ENCODE results near the gene NDUFB2. TPM values are rescaled to one million over a fixed set of nuclear protein-coding genes. Genes with fewer than 3 reads are reported as not detected.
"Not testable (repeated sequence)": the region's sequence is repeated elsewhere in the genome, so short reads cannot be mapped to it uniquely, and the experiment has no call there.

NDUFB2 gene
- polyA plus RNA-seq, 4 donors, result 171 to 779 (median 479) TPM

- no peak for FAIRE-seq
These were observed 41.8 kb upstream of the NDUFB2 start for GRCh38 chr7:140654661-140655060.

DNA sequence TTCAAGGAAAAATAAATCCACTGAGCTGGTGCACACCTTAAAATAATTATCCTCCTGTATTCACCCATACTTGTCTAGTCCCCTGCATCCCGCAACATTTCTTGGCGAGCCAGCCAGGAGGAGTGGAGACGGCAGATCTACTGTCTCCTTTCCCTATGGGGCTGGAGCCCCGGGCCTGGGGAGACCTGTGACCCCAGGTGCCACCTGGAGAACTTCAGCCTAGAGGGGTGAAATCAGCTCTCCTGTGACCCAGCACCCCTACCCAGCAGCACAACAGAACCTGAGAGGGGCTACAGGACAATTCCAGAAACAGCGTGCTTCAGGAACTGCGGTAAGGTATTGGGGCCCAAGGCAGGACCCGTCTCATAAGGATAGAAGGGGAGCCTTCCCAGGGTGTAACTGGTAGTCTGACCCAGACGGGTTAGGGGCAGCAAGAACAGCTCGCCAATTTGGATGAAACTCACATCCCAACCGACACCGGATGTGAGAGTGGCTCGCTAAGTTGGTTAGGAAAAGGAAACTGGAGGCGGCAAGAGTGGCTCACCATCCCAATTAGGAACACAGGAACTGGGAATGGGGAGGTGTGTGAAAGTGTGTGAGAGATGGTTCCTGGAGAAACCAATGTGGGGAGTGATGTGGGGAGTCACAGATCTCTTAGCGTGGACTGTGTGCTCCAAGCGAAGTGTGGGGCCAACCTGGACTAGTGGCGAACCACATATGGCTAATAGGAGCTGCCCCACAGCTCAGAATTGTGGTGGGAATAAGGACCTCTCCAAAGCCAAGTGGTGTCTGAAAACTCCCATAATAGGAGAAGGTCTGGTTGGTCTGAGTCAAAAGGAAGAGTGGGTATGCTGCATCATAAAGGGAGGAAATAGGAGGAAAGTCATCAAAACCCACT, 40.7 kb upstream of the NDUFB2 start:
- Histone ChIP-seq H3K27me3 (ENCODE audit: control insufficient read depth in 3 of 3, insufficient read depth in 3 of 3, low read length in 3 of 3) (no peaks in the 10 kb centered on the region), H3K9me3 (ENCODE audit: control insufficient read depth in 2 of 2, insufficient read depth in 1 of 2, low read depth in 1 of 2, low read length in 1 of 2) (no peaks in the 10 kb centered on the region), H3K36me3 (ENCODE audit: control insufficient read depth in 3 of 3, insufficient read depth in 2 of 3, low read depth in 1 of 3, low read length in 3 of 3) (no peaks in the 10 kb centered on the region), H3K27ac (ENCODE audit: low read depth in 1 of 3, low read length in 2 of 3) (no peak overlapping the region), H3K4me1 (ENCODE audit: control insufficient read depth in 3 of 3, insufficient read depth in 2 of 3, low read depth in 1 of 3, low read length in 2 of 3) (peaks cover 0 to 6% (median 0%) of the 10 kb centered on the region in 3 donors), H3K4me3 (ENCODE audit: low read depth in 1 of 3, low read length in 3 of 3) (no peak overlapping the region)
- 89 to 92% (median 90%) methylated on average over 16 of the region's 16 CpGs for WGBS, 3 donors
- FAIRE-seq, result no peak
- no peak for DNase-seq

More at GRCh38 chr7:140654661-140655060, 41.8 kb upstream of the NDUFB2 start:
- no peak for DNase-seq
- WGBS, 3 donors, result 94 to 100% (median 95%) methylated on average over 4 of the region's 4 CpGs
- Histone ChIP-seq H3K4me1 (ENCODE audit: control insufficient read depth in 3 of 3, insufficient read depth in 2 of 3, low read depth in 1 of 3, low read length in 2 of 3) (peaks cover 0 to 6% (median 0%) of the 10 kb centered on the region in 3 donors), H3K36me3 (ENCODE audit: control insufficient read depth in 3 of 3, insufficient read depth in 2 of 3, low read depth in 1 of 3, low read length in 3 of 3) (no peaks in the 10 kb centered on the region), H3K9me3 (ENCODE audit: control insufficient read depth in 2 of 2, insufficient read depth in 1 of 2, low read depth in 1 of 2, low read length in 1 of 2) (no peaks in the 10 kb centered on the region), H3K4me3 (ENCODE audit: low read depth in 1 of 3, low read length in 3 of 3) (no peak overlapping the region), H3K27ac (ENCODE audit: low read depth in 1 of 3, low read length in 2 of 3) (no peak overlapping the region), H3K27me3 (ENCODE audit: control insufficient read depth in 3 of 3, insufficient read depth in 3 of 3, low read length in 3 of 3) (no peaks in the 10 kb centered on the region)

DNA sequence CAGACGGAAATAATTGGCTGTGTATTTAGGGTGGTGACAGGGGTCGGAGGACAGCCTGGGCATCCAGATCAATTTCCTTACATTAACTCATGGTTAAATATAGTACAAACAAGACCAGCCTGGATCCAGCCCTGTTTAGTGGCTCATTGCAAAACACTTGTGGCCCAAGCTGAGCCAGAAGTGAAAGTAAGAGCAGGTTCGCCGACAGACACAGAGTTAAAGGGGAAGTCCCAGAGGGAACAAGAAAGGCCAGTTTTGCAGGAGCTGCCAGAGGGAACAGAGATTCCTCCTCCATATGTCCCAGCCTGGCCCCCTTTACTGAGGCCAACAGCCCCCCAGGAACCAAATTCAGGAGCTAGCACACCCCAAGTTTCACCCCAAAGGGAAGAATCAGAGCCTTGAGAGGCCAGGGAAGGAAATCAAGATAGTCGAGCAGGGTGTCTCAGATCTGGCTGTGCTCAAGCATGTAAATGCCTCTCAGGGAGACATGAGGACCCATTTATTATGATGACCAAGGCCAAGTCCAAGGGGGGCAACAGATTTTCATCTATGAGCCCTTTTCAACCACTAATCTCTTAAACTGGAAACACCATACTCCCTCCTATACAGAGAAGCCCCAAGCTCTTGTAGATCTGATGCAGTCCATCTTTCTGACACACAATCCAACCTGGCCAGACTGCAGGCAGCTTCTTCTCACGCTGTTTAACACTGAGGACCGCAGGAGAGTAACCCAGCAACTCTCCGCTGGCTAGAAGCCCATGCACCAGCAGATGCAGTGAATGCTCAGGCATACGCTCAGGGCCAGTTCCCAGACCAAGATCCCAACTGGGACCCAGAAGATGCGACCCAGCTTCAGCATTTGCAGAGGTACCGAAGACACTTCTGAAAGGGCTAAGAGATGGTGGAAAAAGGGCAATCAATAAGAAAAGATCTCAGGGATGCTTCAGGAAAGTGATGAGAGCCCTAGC, 39.7 kb upstream of the NDUFB2 start:
- H3K27ac ChIP-seq (ENCODE audit: low read depth in 1 of 3, low read length in 2 of 3), result peak overlapping the region in 1 of 3 donors; percentile 37
- H3K4me3 ChIP-seq (ENCODE audit: low read depth in 1 of 3, low read length in 3 of 3), result peak overlapping the region in 1 of 3 donors; percentile 0
- no peaks in the 10 kb centered on the region for H3K9me3 ChIP-seq (ENCODE audit: control insufficient read depth in 2 of 2, insufficient read depth in 1 of 2, low read depth in 1 of 2, low read length in 1 of 2)
- FAIRE-seq (no peak), DNase-seq (peak; percentile 86 to 88)
- peaks cover 0 to 3% (median 0%) of the 10 kb centered on the region in 3 donors for H3K27me3 ChIP-seq (ENCODE audit: control insufficient read depth in 3 of 3, insufficient read depth in 3 of 3, low read length in 3 of 3)
- H3K4me1 ChIP-seq (ENCODE audit: control insufficient read depth in 3 of 3, insufficient read depth in 2 of 3, low read depth in 1 of 3, low read length in 2 of 3), result peaks cover 0 to 6% (median 0%) of the 10 kb centered on the region in 3 donors
- H3K36me3 ChIP-seq (ENCODE audit: control insufficient read depth in 3 of 3, insufficient read depth in 2 of 3, low read depth in 1 of 3, low read length in 3 of 3), result no peaks in the 10 kb centered on the region
- 36 to 42% (median 40%) methylated on average over 11 of the region's 11 CpGs for WGBS, 3 donors

GRCh38 chr7:140657891-140658290, 38.6 kb upstream of the NDUFB2 start:
- no peak for FAIRE-seq
- WGBS, 3 donors, result 86 to 92% (median 90%) methylated on average over 9 of the region's 9 CpGs

DNA sequence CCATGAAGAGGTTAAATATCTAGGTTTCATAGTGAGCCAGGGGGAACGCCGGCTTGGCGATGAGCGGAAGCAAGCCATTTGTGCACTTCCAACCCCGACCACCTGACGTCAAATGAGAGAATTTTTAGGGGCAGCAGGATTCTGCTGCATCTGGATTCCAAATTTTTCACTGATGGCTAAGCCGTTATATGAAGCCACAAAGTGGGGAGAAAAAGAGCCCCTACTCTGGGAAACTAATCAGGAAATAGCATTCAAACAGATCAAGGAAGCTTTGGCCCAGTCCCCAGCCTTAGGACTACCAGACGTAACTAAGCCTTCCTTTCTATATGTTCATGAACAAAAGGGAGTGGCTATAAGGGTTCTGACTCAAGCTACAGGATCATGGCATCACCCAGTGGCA, 36.7 kb upstream of the NDUFB2 start:
- DNase-seq, result no peak
- H3K36me3 ChIP-seq (ENCODE audit: control insufficient read depth in 3 of 3, insufficient read depth in 2 of 3, low read depth in 1 of 3, low read length in 3 of 3), result no peaks in the 10 kb centered on the region
- peaks cover 0 to 3% (median 0%) of the 10 kb centered on the region in 3 donors for H3K27me3 ChIP-seq (ENCODE audit: control insufficient read depth in 3 of 3, insufficient read depth in 3 of 3, low read length in 3 of 3)
- no peak overlapping the region for H3K4me3 ChIP-seq (ENCODE audit: low read depth in 1 of 3, low read length in 3 of 3)
- no peak overlapping the region for H3K27ac ChIP-seq (ENCODE audit: low read depth in 1 of 3, low read length in 2 of 3)
- no peaks in the 10 kb centered on the region for H3K9me3 ChIP-seq (ENCODE audit: control insufficient read depth in 2 of 2, insufficient read depth in 1 of 2, low read depth in 1 of 2, low read length in 1 of 2)
- H3K4me1 ChIP-seq (ENCODE audit: control insufficient read depth in 3 of 3, insufficient read depth in 2 of 3, low read depth in 1 of 3, low read length in 2 of 3), result peaks cover 0 to 6% (median 0%) of the 10 kb centered on the region in 3 donors
- WGBS, 3 donors, result 63 to 80% (median 68%) methylated on average over 8 of the region's 8 CpGs
- FAIRE-seq, result no peak

More at GRCh38 chr7:140657891-140658290, 38.6 kb upstream of the NDUFB2 start:
- no peaks in the 10 kb centered on the region for H3K36me3 ChIP-seq (ENCODE audit: control insufficient read depth in 3 of 3, insufficient read depth in 2 of 3, low read depth in 1 of 3, low read length in 3 of 3)
- DNase-seq, result no peak
- H3K27me3 ChIP-seq (ENCODE audit: control insufficient read depth in 3 of 3, insufficient read depth in 3 of 3, low read length in 3 of 3), result peaks cover 0 to 3% (median 0%) of the 10 kb centered on the region in 3 donors
- H3K4me1 ChIP-seq (ENCODE audit: control insufficient read depth in 3 of 3, insufficient read depth in 2 of 3, low read depth in 1 of 3, low read length in 2 of 3), result peaks cover 0 to 6% (median 0%) of the 10 kb centered on the region in 3 donors
- no peak overlapping the region for H3K27ac ChIP-seq (ENCODE audit: low read depth in 1 of 3, low read length in 2 of 3)
- no peaks in the 10 kb centered on the region for H3K9me3 ChIP-seq (ENCODE audit: control insufficient read depth in 2 of 2, insufficient read depth in 1 of 2, low read depth in 1 of 2, low read length in 1 of 2)
- no peak overlapping the region for H3K4me3 ChIP-seq (ENCODE audit: low read depth in 1 of 3, low read length in 3 of 3)

GRCh38 chr7:140661124-140661523, 35.4 kb upstream of the NDUFB2 start:
- WGBS, 3 donors, result 32 to 43% (median 38%) methylated on average over 2 of the region's 2 CpGs
- no peak for FAIRE-seq
- peaks cover 0 to 3% (median 0%) of the 10 kb centered on the region in 3 donors for H3K27me3 ChIP-seq (ENCODE audit: control insufficient read depth in 3 of 3, insufficient read depth in 3 of 3, low read length in 3 of 3)
- DNase-seq, result no peak
- H3K27ac ChIP-seq (ENCODE audit: low read depth in 1 of 3, low read length in 2 of 3), result no peak overlapping the region
- no peaks in the 10 kb centered on the region for H3K36me3 ChIP-seq (ENCODE audit: control insufficient read depth in 3 of 3, insufficient read depth in 2 of 3, low read depth in 1 of 3, low read length in 3 of 3)
- H3K4me1 ChIP-seq (ENCODE audit: control insufficient read depth in 3 of 3, insufficient read depth in 2 of 3, low read depth in 1 of 3, low read length in 2 of 3), result peaks cover 0 to 4% (median 0%) of the 10 kb centered on the region in 3 donors
- no peaks in the 10 kb centered on the region for H3K9me3 ChIP-seq (ENCODE audit: control insufficient read depth in 2 of 2, insufficient read depth in 1 of 2, low read depth in 1 of 2, low read length in 1 of 2)
- H3K4me3 ChIP-seq (ENCODE audit: low read depth in 1 of 3, low read length in 3 of 3), result no peak overlapping the region

- not testable (repeated sequence) for H3K27ac ChIP-seq (ENCODE audit: low read depth in 1 of 3, low read length in 2 of 3); H3K9me3 ChIP-seq (ENCODE audit: control insufficient read depth in 2 of 2, insufficient read depth in 1 of 2, low read depth in 1 of 2, low read length in 1 of 2); H3K27me3 ChIP-seq (ENCODE audit: control insufficient read depth in 3 of 3, insufficient read depth in 3 of 3, low read length in 3 of 3); H3K4me1 ChIP-seq (ENCODE audit: control insufficient read depth in 3 of 3, insufficient read depth in 2 of 3, low read depth in 1 of 3, low read length in 2 of 3); H3K4me3 ChIP-seq (ENCODE audit: low read depth in 1 of 3, low read length in 3 of 3); H3K36me3 ChIP-seq (ENCODE audit: control insufficient read depth in 3 of 3, insufficient read depth in 2 of 3, low read depth in 1 of 3, low read length in 3 of 3); FAIRE-seq; DNase-seq
- 31 to 94% (median 79%) methylated on average over 1 of the region's 2 CpGs for WGBS, 3 donors
These were observed 33.6 kb upstream of the NDUFB2 start for GRCh38 chr7:140662938-140663337.

GRCh38 chr7:140667476-140667875, 29.0 kb upstream of the NDUFB2 start:
- Histone ChIP-seq H3K27ac (ENCODE audit: low read depth in 1 of 3, low read length in 2 of 3) (no peak overlapping the region), H3K9me3 (ENCODE audit: control insufficient read depth in 2 of 2, insufficient read depth in 1 of 2, low read depth in 1 of 2, low read length in 1 of 2) (no peaks in the 10 kb centered on the region), H3K4me3 (ENCODE audit: low read depth in 1 of 3, low read length in 3 of 3) (no peak overlapping the region), H3K4me1 (ENCODE audit: control insufficient read depth in 3 of 3, insufficient read depth in 2 of 3, low read depth in 1 of 3, low read length in 2 of 3) (peaks cover 0 to 5% (median 0%) of the 10 kb centered on the region in 3 donors), H3K36me3 (ENCODE audit: control insufficient read depth in 3 of 3, insufficient read depth in 2 of 3, low read depth in 1 of 3, low read length in 3 of 3) (no peaks in the 10 kb centered on the region), H3K27me3 (ENCODE audit: control insufficient read depth in 3 of 3, insufficient read depth in 3 of 3, low read length in 3 of 3) (no peaks in the 10 kb centered on the region)
- 76 to 89% (median 87%) methylated on average over 1 of the region's 1 CpG for WGBS, 3 donors
- FAIRE-seq, result no peak
- DNase-seq, result no peak
